Hepatocyte (in vitro differentiated cells): ENCODE measurements around the gene SP1.
"Not testable (repeated sequence)": the region's sequence is repeated elsewhere in the genome, so short reads cannot be mapped to it uniquely, and the experiment has no call there.

Experiments used
- CTCF ChIP-seq: fragments of 200-600 bp; sonication (generic); IDR thresholded peaks from 2 replicates; pipeline ENCODE4 v1.5.1; 2016; ENCODE audit warnings: antibody characterized with exemption, mild to moderate bottlenecking; ENCODE audit not compliant: poor library complexity
- EZH2 ChIP-seq: fragments of 200-600 bp; sonication (generic); IDR thresholded peaks from 2 replicates; pipeline ENCODE4 v1.6.1; 2016; ENCODE audit warnings: antibody characterized with exemption, mild to moderate bottlenecking, borderline replicate concordance

- not testable (repeated sequence) for TF ChIP-seq CTCF, EZH2
These were observed 18.3 kb upstream of the SP1 start for GRCh38 chr12:53361638-53362037.
